ENCODE results near the gene MACROD2. TPM values are rescaled to one million over a fixed set of nuclear protein-coding genes. Genes with fewer than 3 reads are reported as not detected.

Gene MACROD2
- total and polyA plus RNA-seq, 4 donors: 13.0 to 67.1 (median 20.7) TPM

- no peaks in the 10 kb centered on the region for H3K9me3 ChIP-seq (ENCODE audit: control insufficient read depth in 4 of 4, insufficient read depth in 3 of 4, low read length in 3 of 4)
- no peak for TF ChIP-seq CTCF (IDR thresholded peaks at IDR 0.05; ENCODE audit: control extremely low read depth, extremely low read depth)
- H3K36me3 ChIP-seq (ENCODE audit: control insufficient read depth in 4 of 4, insufficient read depth in 4 of 4, low read length in 4 of 4): no peaks in the 10 kb centered on the region
- DNase-seq (no peak), ATAC-seq (ENCODE audit: insufficient read depth, low FRiP score) (no peak)
- no peak overlapping the region for H3K27ac ChIP-seq (ENCODE audit: low read depth in 1 of 2, low read length in 1 of 2)
- H3K9ac ChIP-seq (ENCODE audit: insufficient read depth in 1 of 2, low read length in 2 of 2): no peak overlapping the region
- no peaks in the 10 kb centered on the region for H3K27me3 ChIP-seq (ENCODE audit: control insufficient read depth in 3 of 3, insufficient read depth in 3 of 3, low read length in 2 of 3)
- no peak overlapping the region for H3K4me3 ChIP-seq
- 83 to 84% methylated on average over 5 of the region's 5 CpGs for WGBS, 2 donors
- peaks cover 0 to 6% (median 0%) of the 10 kb centered on the region in 5 donors for H3K4me1 ChIP-seq (ENCODE audit: control insufficient read depth in 5 of 5, insufficient read depth in 5 of 5, low read length in 5 of 5)
Observed at GRCh38 chr20:14673164-14673563, 677.8 kb downstream of the MACROD2 start.

- Histone ChIP-seq H3K27me3 (ENCODE audit: control insufficient read depth in 3 of 3, insufficient read depth in 3 of 3, low read length in 2 of 3) (no peaks in the 10 kb centered on the region), H3K9me3 (ENCODE audit: control insufficient read depth in 4 of 4, insufficient read depth in 3 of 4, low read length in 3 of 4) (no peaks in the 10 kb centered on the region), H3K27ac (ENCODE audit: low read depth in 1 of 2, low read length in 1 of 2) (no peak overlapping the region), H3K36me3 (ENCODE audit: control insufficient read depth in 4 of 4, insufficient read depth in 4 of 4, low read length in 4 of 4) (no peaks in the 10 kb centered on the region), H3K4me3 (no peak overlapping the region), H3K9ac (ENCODE audit: insufficient read depth in 1 of 2, low read length in 2 of 2) (no peak overlapping the region), H3K4me1 (ENCODE audit: control insufficient read depth in 5 of 5, insufficient read depth in 5 of 5, low read length in 5 of 5) (peaks cover 0 to under 1% (median 0%) of the 10 kb centered on the region in 5 donors)
- no peak for ATAC-seq (ENCODE audit: insufficient read depth, low FRiP score)
- WGBS, 2 donors: 56 to 88% methylated on average over 2 of the region's 2 CpGs
- no peak for TF ChIP-seq CTCF (IDR thresholded peaks at IDR 0.05; ENCODE audit: control extremely low read depth, extremely low read depth)
- no peak for DNase-seq
Observed at GRCh38 chr20:14677455-14677854, 682.1 kb downstream of the MACROD2 start.

- ATAC-seq (ENCODE audit: insufficient read depth, low FRiP score) (no peak), DNase-seq (no peak)
- H3K27ac ChIP-seq (ENCODE audit: low read depth in 1 of 2, low read length in 1 of 2): no peak overlapping the region
- no peaks in the 10 kb centered on the region for H3K36me3 ChIP-seq (ENCODE audit: control insufficient read depth in 4 of 4, insufficient read depth in 4 of 4, low read length in 4 of 4)
- no peaks in the 10 kb centered on the region for H3K9me3 ChIP-seq (ENCODE audit: control insufficient read depth in 4 of 4, insufficient read depth in 3 of 4, low read length in 3 of 4)
- no peak overlapping the region for H3K4me3 ChIP-seq
- TF ChIP-seq CTCF (IDR thresholded peaks at IDR 0.05; ENCODE audit: control extremely low read depth, extremely low read depth): no peak
- H3K9ac ChIP-seq (ENCODE audit: insufficient read depth in 1 of 2, low read length in 2 of 2): no peak overlapping the region
- no peaks in the 10 kb centered on the region for H3K4me1 ChIP-seq (ENCODE audit: control insufficient read depth in 5 of 5, insufficient read depth in 5 of 5, low read length in 5 of 5)
- 81 to 84% methylated on average over 3 of the region's 3 CpGs for WGBS, 2 donors
- no peaks in the 10 kb centered on the region for H3K27me3 ChIP-seq (ENCODE audit: control insufficient read depth in 3 of 3, insufficient read depth in 3 of 3, low read length in 2 of 3)
Observed at GRCh38 chr20:14685183-14685582, 689.9 kb downstream of the MACROD2 start.

GRCh38 chr20:14687313-14687712 is 692.0 kb downstream of the MACROD2 start:
- H3K4me1 ChIP-seq (ENCODE audit: control insufficient read depth in 5 of 5, insufficient read depth in 5 of 5, low read length in 5 of 5): no peaks in the 10 kb centered on the region
- no peaks in the 10 kb centered on the region for H3K36me3 ChIP-seq (ENCODE audit: control insufficient read depth in 4 of 4, insufficient read depth in 4 of 4, low read length in 4 of 4)
- WGBS, 2 donors: 80 to 82% methylated on average over 2 of the region's 2 CpGs
- no peak for TF ChIP-seq CTCF (IDR thresholded peaks at IDR 0.05; ENCODE audit: control extremely low read depth, extremely low read depth)
- no peak overlapping the region for H3K27ac ChIP-seq (ENCODE audit: low read depth in 1 of 2, low read length in 1 of 2)
- H3K27me3 ChIP-seq (ENCODE audit: control insufficient read depth in 3 of 3, insufficient read depth in 3 of 3, low read length in 2 of 3): no peaks in the 10 kb centered on the region
- H3K9ac ChIP-seq (ENCODE audit: insufficient read depth in 1 of 2, low read length in 2 of 2): no peak overlapping the region
- no peak for ATAC-seq (ENCODE audit: insufficient read depth, low FRiP score)
- H3K4me3 ChIP-seq: no peak overlapping the region
- DNase-seq: no peak
- H3K9me3 ChIP-seq (ENCODE audit: control insufficient read depth in 4 of 4, insufficient read depth in 3 of 4, low read length in 3 of 4): peaks cover 0 to 1% (median 0%) of the 10 kb centered on the region in 4 donors

Measured in lung (tissue), 12 donors.